ENCODE results near the gene TMEM190. TPM values are rescaled to one million over a fixed set of nuclear protein-coding genes. Genes with fewer than 3 reads are reported as not detected.

The TMEM190 gene
- total RNA-seq, 1 experiment from 2014 or later = not detected

- Histone ChIP-seq H3K9me2 (ENCODE audit: insufficient read depth) (no peaks in the 10 kb centered on the region), H3K27me3 (ENCODE audit: insufficient read depth, low read length) (no peaks in the 10 kb centered on the region), H4K20me1 (ENCODE audit: insufficient read depth) (no peaks in the 10 kb centered on the region), H3K4me1 (ENCODE audit: control insufficient read depth in 1 of 2, insufficient read depth in 2 of 2, low read length in 2 of 2) (peaks cover 10 to 34% of the 10 kb centered on the region in 2 experiments; a peak in 3 of 4 replicates), H3K9ac (ENCODE audit: low read length) (no peak overlapping the region), H3K9me3 (ENCODE audit: control insufficient read depth in 1 of 2, insufficient read depth in 1 of 2, low read depth in 1 of 2, low read length in 2 of 2) (no peaks in the 10 kb centered on the region), H3K36me3 (ENCODE audit: control insufficient read depth in 1 of 2, insufficient read depth in 2 of 2, low read length in 2 of 2) (peaks cover 4 to 5% of the 10 kb centered on the region in 2 experiments; a peak in 3 of 4 replicates), H3K27ac (ENCODE audit: low read depth, low read length) (no peak overlapping the region; the same call in 1 of the 2 replicates), H2AFZ (ENCODE audit: low read depth, low read length, poor library complexity, severe bottlenecking) (no peak overlapping the region), H3K4me2 (ENCODE audit: low read length) (no peak overlapping the region), H3K79me2 (ENCODE audit: insufficient read depth, low read length) (peaks cover 9% of the 10 kb centered on the region; the same call in 1 of the 2 replicates), H3K4me3 (replicated peaks in 1 of 2; ENCODE audit: low read depth in 1 of 2, low read length in 2 of 2) (no peak overlapping the region)
- no TSS peak for BruUV-seq (replicated peaks)
- ChIA-PET RAD21 (ENCODE audit: low non-redundant PET in 1 of 2, low total read pairs in 2 of 2, uncharacterized antibody in 2 of 2, unreplicated experiment in 2 of 2) (no interaction called here), CTCF (no interaction called here), POLR2A (no interaction called here)
- DNase-seq (ENCODE audit: low read depth, low spot score) (no peak), ATAC-seq (no peak)
- intact Hi-C loops (cut with micrococcal nuclease) = no loop called here
- TF ChIP-seq RAD21 (IDR thresholded peaks at IDR 0.05; ENCODE audit: low read depth) = no peak
- TF ChIP-seq MAX (IDR thresholded peaks at IDR 0.05) = no peak
- no peak for TF ChIP-seq EZH2 (IDR thresholded peaks at IDR 0.05)
- TF ChIP-seq POLR2A (IDR thresholded peaks at IDR 0.05; ENCODE audit: borderline replicate concordance, extremely low read depth, insufficient read depth, insufficient read length) = no peak
- no peak for TF ChIP-seq EGR1 (IDR thresholded peaks at IDR 0.05; ENCODE audit: low read depth)
- no peak for TF ChIP-seq CTCF (IDR thresholded peaks at IDR 0.05 in 2 of 3, conservative IDR thresholded peaks at IDR 0.05 in 1 of 3; ENCODE audit: borderline replicate concordance in 1 of 3, insufficient read depth in 1 of 3, low read depth in 2 of 3, low read length in 2 of 3)
- TF ChIP-seq SP1 (IDR thresholded peaks at IDR 0.05; ENCODE audit: low read depth) = no peak
- no peak for TF ChIP-seq POLR2AphosphoS5 (IDR thresholded peaks at IDR 0.05; ENCODE audit: low read depth, low read length)
- TF ChIP-seq ZFX (IDR thresholded peaks at IDR 0.05) = no peak
- no peak for TF ChIP-seq CBX3 (IDR thresholded peaks at IDR 0.05; ENCODE audit: low read depth)
- TF ChIP-seq ZBTB33 (IDR thresholded peaks at IDR 0.05; ENCODE audit: extremely low read depth, insufficient replicate concordance, low read length) = no peak
- TF ChIP-seq EZH2phosphoT487 (IDR thresholded peaks at IDR 0.05; ENCODE audit: borderline replicate concordance) = no peak
- TF ChIP-seq FOSL1 (IDR thresholded peaks at IDR 0.05; ENCODE audit: low read depth) = no peak
- TF ChIP-seq ELF1 (IDR thresholded peaks at IDR 0.05; ENCODE audit: borderline replicate concordance, low read depth) = no peak
These were observed 32.2 kb upstream of the TMEM190 start for GRCh38 chr19:55344444-55344843.
